ENCODE results near the gene BRD4.

Gene BRD4

DNA sequence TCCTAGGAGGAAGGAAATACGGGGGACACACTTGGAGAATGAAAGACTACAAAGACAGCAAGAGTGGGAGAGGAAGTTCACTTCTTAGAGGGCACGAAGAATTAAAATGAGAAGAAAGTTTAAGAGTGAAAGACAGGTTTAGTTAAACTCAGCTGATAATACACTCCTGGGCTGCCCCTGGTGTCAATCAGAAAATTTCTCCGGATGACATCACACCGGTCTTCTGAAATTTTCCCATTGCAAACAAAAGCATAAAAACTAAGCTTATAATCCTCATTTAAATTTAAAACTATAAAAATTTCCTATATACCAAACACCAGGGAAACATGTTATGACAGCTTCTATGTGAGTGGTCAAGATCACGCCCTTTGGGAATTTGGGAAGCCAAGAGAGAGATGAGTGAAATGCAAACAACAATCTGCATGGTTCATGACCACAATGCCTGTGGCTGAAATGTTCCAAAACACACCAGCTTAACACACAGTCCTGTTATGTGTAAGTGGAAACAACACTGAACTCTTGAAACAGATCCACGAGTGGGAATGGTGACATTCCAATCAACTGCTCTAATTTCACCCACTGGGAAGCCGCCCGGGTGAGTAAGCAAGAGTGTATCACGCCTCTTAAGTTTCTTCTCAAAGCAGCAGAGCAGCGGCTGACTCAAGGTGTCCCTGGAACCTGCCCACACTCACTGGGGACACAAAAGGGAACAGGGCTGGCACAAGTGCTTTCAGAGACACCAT is 49.0 kb downstream of the BRD4 start:
- in situ Hi-C loops (cut with HindIII; ENCODE audit: low pct_ligation_motif_present, low sequenced_read_pairs), result no loop called here
- Histone ChIP-seq H3K27me3 (replicated peaks) (no peaks in the 10 kb centered on the region), H3K27ac (peak overlapping the region; percentile 24), H3K4me3 (ENCODE audit: low read depth, low read length) (no peak overlapping the region), H3K36me3 (replicated peaks) (no peaks in the 10 kb centered on the region)
- DNase-seq, result peak; percentile 46
- TF ChIP-seq, protein P1, sequence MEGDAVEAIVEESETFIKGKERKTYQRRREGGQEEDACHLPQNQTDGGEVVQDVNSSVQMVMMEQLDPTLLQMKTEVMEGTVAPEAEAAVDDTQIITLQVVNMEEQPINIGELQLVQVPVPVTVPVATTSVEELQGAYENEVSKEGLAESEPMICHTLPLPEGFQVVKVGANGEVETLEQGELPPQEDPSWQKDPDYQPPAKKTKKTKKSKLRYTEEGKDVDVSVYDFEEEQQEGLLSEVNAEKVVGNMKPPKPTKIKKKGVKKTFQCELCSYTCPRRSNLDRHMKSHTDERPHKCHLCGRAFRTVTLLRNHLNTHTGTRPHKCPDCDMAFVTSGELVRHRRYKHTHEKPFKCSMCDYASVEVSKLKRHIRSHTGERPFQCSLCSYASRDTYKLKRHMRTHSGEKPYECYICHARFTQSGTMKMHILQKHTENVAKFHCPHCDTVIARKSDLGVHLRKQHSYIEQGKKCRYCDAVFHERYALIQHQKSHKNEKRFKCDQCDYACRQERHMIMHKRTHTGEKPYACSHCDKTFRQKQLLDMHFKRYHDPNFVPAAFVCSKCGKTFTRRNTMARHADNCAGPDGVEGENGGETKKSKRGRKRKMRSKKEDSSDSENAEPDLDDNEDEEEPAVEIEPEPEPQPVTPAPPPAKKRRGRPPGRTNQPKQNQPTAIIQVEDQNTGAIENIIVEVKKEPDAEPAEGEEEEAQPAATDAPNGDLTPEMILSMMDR (IDR thresholded peaks at IDR 0.05; ENCODE audit: low read depth, low read length, missing control alignments), result no peak

DNA sequence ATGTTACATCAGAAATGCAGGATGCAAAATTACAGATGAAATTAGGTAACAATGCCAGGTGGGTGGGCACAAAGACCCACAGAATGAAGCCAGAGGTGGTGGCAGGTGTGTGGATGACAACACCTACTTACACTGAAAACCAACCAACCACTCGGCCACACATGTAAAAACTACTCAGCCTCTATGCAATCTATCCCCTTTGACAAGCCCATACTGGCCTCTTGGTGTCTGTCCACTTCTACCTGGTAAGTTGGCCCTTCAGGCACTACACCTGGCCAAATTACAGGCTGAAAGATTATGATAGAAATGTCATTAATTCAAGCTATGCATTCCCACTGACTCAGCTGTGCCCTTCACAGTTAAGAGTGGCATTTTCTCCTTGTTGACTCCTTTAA is 50.0 kb downstream of the BRD4 start:
- DNase-seq, result no peak
- in situ Hi-C loops (cut with HindIII; ENCODE audit: low pct_ligation_motif_present, low sequenced_read_pairs), result no loop called here
- Histone ChIP-seq H3K36me3 (replicated peaks) (no peaks in the 10 kb centered on the region), H3K27me3 (replicated peaks) (no peaks in the 10 kb centered on the region), H3K4me3 (ENCODE audit: low read depth, low read length) (no peak overlapping the region), H3K27ac (no peak overlapping the region)
- TF ChIP-seq, protein P1 (IDR thresholded peaks at IDR 0.05; ENCODE audit: low read depth, low read length, missing control alignments), result no peak

DNA sequence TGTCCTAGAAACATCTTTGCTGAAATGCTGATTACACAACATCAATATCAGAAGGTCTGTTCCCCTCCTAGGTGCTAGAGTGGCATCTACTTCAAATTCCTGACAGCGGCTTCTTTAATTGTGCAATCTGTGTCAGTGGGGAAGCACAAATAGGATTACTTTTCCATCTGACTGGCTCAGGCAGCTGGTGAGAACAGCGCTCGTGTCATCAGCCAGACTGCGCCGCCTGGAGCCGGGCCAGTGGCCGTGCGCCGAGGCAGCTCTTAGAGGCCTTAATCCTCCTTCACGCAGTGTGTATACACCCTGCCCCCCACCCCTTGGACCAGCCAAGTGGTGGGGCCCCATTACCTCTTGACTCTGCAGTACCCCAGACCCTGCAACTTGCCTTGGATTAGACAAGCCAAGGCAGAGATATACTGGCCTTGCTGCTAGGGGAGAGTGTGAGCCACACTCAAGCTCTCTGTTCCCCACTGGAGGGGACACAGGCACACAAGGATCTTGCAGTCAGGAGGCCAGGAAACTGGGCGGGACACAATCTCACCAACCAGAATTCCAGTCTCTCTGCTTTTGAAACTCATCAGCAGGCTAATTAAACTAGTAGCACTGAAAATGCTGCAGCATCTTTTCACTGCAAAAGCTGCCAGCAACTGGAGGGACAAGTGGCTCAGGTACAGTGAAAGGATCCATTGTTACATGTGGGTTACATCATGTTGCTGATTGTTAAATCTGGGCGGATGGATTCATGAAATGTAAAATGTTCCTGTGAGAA is 51.2 kb downstream of the BRD4 start:
- H3K27me3 ChIP-seq (replicated peaks), result no peaks in the 10 kb centered on the region
- H3K36me3 ChIP-seq (replicated peaks), result no peaks in the 10 kb centered on the region
- TF ChIP-seq, protein P1 (IDR thresholded peaks at IDR 0.05; ENCODE audit: low read depth, low read length, missing control alignments), result peak; percentile 56
- no peak overlapping the region for H3K4me3 ChIP-seq (ENCODE audit: low read depth, low read length)
- peak overlapping the region; percentile 14 for H3K27ac ChIP-seq
- DNase-seq, result peak; percentile 69
- in situ Hi-C loops (cut with HindIII; ENCODE audit: low pct_ligation_motif_present, low sequenced_read_pairs), result no loop called here

DNA sequence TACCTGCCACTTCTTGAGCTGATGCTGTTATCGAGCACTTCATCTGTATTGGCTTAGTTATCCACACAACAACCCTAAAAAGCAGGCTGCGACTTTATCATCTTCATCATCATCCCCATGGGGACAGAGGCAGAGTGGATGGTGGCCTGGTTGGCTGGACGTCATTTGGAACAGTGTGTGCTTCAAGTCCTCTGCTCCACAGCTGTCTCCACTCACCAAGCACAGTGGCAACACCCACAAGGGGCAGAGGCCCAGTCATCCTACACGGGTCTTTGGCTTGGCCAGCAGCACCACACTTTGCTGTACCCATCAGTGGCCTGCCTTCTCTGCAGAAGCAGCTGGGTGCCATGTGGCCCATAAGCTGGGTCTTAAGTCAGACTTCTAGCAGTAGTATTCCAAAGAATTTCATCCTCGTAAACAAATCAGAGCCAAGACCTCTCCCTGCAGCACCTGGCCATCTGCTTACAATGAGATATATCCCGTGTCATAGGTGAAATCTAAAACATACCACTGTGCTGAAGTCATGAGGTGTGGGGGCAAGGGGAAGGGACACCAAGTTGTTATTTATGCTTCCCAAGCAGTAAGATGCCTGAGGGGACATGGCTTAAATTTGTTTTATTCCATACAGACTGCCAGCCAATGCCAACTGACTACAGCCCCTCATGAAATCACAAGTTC is 52.2 kb downstream of the BRD4 start:
- no peak for DNase-seq
- in situ Hi-C loops (cut with HindIII; ENCODE audit: low pct_ligation_motif_present, low sequenced_read_pairs), result no loop called here
- TF ChIP-seq, protein P1 (IDR thresholded peaks at IDR 0.05; ENCODE audit: low read depth, low read length, missing control alignments), result no peak
- Histone ChIP-seq H3K36me3 (replicated peaks) (no peaks in the 10 kb centered on the region), H3K27ac (peak overlapping the region; percentile 8), H3K27me3 (replicated peaks) (no peaks in the 10 kb centered on the region), H3K4me3 (ENCODE audit: low read depth, low read length) (no peak overlapping the region)

DNA sequence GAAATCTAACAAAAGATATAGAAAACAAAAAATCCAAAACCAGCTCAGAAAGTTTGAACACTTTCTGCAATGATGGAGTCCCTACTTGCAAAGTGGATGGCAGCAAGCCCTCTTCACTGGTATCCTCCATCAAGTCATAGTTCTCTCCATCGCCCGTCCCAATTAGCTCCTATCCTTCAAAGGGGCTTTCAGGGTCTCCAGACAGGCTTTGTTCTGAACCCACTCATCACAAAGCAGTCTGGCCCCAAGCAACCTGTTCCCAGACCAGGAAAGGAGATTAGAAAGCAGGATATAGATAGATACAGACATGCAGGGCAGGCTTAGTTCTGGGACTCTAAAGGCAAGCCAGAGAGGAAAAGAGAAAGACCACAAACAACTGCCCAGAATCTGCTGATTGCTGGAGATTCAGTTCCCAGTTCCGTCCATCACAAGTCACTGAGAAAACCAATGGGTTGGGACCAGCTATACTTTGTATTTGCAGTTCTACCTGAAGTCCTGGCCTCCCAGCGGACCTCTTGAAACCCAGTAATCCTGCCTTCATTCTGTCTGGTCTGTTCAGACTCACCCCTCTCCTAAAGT is 52.9 kb downstream of the BRD4 start:
- no peak for DNase-seq
- no peaks in the 10 kb centered on the region for H3K36me3 ChIP-seq (replicated peaks)
- TF ChIP-seq, protein P1 (IDR thresholded peaks at IDR 0.05; ENCODE audit: low read depth, low read length, missing control alignments), result no peak
- H3K27me3 ChIP-seq (replicated peaks), result no peaks in the 10 kb centered on the region
- H3K4me3 ChIP-seq (ENCODE audit: low read depth, low read length), result no peak overlapping the region
- no peak overlapping the region for H3K27ac ChIP-seq
- in situ Hi-C loops (cut with HindIII; ENCODE audit: low pct_ligation_motif_present, low sequenced_read_pairs), result no loop called here

All from brain microvascular endothelial cell (primary cell).